ENCODE data around the gene MYH13.

The MYH13 gene

DNA sequence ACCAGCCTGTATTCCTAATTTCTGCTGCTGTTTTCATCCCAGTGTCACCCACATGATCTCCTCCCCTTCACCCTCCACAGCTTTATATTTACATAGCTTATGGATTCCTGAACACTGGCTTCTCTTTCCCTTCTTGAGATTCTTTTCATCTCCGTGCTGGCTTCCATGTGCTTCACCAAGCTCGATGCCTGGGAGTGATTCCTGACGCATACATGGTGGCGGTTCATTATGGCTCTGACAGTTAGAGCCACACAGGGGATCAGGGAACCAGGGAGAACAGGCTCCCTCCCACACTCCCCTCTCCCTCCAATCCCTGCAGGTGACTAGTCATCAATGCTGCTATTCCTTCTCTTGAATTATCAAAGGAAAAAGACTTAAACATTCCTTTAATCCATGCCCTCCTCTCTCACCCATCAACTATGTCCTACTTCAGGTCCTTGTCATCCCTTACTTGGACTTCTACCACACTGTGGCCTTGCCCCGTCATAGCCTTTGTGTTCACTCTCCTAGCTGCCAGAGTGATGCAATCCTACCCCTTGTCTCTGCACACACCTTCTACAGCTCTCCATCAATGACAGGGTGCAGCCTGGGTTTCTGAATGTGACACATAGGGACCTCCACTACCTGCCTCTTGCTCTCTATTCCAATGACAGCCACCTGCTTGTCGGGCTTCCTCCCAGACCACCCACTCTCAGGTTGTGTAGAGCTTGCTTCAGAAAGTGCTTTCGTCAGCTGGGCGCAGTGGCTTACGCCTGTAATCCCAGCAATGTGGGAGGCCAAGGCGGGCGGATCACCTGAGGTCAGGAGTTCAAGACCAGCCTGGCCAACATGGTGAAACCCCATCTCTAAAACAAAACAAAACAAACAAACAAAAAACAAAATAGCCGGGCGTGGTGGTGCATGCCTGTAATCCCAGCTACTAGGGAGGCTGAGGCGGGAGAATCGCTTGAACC is 43.6 kb downstream of the MYH13 start:
- no peak overlapping the region for H3K27ac ChIP-seq
- TF ChIP-seq, protein P1, sequence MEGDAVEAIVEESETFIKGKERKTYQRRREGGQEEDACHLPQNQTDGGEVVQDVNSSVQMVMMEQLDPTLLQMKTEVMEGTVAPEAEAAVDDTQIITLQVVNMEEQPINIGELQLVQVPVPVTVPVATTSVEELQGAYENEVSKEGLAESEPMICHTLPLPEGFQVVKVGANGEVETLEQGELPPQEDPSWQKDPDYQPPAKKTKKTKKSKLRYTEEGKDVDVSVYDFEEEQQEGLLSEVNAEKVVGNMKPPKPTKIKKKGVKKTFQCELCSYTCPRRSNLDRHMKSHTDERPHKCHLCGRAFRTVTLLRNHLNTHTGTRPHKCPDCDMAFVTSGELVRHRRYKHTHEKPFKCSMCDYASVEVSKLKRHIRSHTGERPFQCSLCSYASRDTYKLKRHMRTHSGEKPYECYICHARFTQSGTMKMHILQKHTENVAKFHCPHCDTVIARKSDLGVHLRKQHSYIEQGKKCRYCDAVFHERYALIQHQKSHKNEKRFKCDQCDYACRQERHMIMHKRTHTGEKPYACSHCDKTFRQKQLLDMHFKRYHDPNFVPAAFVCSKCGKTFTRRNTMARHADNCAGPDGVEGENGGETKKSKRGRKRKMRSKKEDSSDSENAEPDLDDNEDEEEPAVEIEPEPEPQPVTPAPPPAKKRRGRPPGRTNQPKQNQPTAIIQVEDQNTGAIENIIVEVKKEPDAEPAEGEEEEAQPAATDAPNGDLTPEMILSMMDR (conservative IDR thresholded peaks at IDR 0.05): no peak

DNA sequence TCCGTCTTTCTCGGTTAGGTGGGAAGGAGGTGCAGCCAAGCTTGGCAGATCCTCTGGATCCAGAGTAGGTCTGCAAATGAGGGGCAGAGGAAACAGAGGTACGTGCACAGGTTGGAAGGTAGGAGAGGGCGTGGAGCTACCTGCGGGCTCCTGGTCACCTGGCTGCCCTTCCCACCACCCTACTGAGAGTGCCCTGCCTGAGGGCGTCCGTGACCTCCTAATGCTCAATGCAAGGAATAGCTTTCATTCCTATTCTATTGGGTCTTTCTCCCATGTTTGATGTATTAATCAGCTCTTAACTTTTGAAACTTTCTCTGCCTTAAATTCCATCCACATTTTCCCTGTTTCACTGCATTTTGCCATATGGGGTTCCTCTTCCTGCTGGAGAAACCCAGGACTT is 44.6 kb downstream of the MYH13 start:
- H3K27ac ChIP-seq: no peak overlapping the region
- TF ChIP-seq, protein P1 (conservative IDR thresholded peaks at IDR 0.05): no peak

DNA sequence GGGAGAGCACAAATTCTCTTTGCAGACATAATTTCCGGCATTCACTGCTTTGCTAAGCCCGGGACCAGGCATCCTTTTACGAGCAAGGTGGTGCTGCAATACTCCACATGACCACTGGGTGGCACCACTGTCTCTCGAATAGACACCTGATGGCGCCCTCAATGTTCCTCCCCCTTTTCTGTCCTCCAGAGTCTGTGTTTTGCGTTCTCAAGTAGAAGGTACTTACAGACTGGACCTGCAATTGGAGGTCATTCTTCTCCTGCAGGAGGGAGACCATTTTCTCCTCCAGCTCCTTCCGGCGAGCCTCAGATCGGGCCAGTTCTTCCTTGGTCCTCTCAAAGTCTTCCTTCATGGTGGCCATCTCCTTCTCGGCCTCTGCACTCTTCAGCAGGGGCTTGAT is 45.2 kb downstream of the MYH13 start:
- no peak overlapping the region for H3K27ac ChIP-seq
- TF ChIP-seq, protein P1 (conservative IDR thresholded peaks at IDR 0.05): peak; percentile 88

DNA sequence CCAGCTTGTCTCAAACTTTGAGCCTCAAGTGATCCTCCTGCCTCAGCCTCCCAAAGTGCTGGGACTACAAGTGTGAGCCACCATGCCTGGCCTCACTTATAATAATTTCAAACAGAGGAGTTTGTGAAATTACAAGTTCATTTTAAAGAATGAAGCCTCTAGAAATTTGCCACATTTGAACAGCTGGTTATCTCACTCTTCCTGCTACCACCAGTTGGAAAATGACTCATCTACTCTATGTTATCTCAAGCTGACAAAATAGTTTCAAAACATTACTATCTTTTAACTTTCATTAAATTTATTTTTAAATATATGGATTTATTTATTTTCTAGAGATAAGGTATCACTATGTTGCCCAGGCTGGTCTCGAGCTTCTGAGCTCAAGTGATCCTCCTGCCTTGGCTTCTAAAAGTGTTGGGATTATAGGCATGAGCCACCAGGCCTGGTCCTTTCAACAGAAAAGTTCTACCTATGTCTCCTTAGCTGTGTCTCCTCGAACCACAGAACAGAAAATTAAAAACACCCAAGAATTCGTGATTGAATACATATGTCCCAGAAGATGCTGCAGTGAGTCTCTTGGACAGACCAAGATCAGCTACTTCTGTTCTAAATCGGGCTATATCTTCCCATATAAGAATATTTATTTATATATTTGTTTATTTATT is 47.6 kb downstream of the MYH13 start:
- no peak overlapping the region for H3K27ac ChIP-seq
- TF ChIP-seq, protein P1 (conservative IDR thresholded peaks at IDR 0.05): no peak

DNA sequence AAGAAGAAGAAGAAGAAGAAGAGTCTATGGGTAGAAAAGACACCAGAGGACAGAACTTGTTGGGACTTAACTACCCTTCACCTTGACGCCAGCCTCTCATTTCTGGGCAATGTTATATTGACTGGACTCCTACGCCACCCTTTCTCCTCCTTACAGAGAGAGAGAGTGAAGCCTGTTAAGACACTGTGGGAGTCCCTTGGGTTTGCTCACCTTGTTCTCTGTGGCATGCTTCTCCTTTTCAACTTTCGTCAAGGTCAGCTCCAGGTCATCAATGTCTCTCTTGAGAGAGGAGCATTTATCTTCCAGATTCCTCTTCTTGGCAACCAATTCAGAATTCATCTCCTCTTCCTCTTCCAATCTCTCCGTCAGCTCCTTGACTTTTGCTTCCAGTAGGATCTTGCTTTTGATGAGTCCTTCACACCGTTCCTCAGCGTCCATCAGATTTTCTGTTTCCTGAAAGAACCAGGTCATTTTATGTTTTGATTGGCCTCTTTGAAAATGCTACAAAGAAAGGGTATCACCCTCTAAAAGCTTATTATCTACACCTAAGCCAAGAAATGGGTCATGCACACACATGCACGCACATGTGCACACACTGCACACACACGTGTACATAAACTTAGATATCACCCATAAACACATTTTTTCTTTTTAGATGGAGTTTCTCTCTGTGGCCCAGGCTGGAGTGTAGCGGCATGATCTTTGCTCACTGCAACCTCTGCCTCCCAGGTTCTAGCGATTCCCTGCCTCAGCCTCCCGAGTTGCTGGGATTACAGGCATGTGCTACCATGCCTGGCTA is 48.8 kb downstream of the MYH13 start:
- TF ChIP-seq, protein P1 (conservative IDR thresholded peaks at IDR 0.05): no peak
- no peak overlapping the region for H3K27ac ChIP-seq

DNA sequence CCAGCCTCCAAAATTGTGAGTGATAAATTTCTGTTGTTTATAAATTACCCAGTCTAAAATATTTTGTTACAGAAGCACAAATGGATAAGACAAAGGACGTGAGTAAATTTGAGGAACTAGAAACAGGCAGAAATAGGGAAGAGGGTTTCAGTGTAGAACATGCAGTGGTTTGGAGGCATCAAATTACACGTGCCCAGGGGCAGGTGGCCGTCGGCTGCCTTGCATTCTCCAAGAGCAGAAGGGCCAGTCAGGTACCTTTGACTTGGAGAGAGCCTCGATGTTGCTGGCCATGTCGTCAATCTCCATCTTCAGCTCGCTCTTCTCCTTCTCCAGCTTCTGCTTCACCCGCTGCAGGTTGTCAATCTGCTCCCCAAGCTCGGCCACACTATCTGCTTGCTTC is 54.3 kb downstream of the MYH13 start:
- no peak overlapping the region for H3K27ac ChIP-seq
- TF ChIP-seq, protein P1 (conservative IDR thresholded peaks at IDR 0.05): no peak

DNA sequence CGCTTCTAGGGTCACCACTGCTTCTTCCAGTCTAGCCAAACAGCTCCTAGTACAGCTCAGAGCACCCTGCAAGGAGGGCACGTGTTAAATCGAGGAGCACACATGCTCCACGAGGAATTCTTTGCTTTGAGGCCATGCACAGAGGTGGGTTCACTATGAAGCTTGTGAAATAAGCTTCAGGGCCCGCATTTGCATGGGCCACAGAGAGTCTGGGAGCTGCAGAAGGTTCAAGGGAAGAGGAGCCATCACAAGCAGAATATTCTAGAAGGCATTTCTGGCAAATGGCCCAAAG is 55.3 kb downstream of the MYH13 start:
- no peak overlapping the region for H3K27ac ChIP-seq
- TF ChIP-seq, protein P1 (conservative IDR thresholded peaks at IDR 0.05): no peak

Measured in VCaP (cell line).